Naive thymus-derived CD4-positive, alpha-beta T cell (primary cell): Measurements from ENCODE around the gene CYLD. TPM values are rescaled to one million over a fixed set of nuclear protein-coding genes. Genes with fewer than 3 reads are reported as not detected.
A peak's percentile ranks its signal among the peaks of the same experiment; 100 is the strongest.

Experiments used
- ATAC-seq: fragments of 150-1000 bp; cut with Tn5 transposase; 2 replicates; pipeline ENCODE4 v1.10.0; 2021; ENCODE audit warnings: mild to moderate bottlenecking, moderate library complexity
- CTCF ChIA-PET: fragments of 350-600 bp; sonication (Branson Sonifier 250); formaldehyde crosslinking; loops from one replicate; lab custom pipeline; 2021; ENCODE audit warnings: antibody characterized with exemption; lab: Charles Lee
- POLR2A ChIA-PET: fragments of 350-600 bp; sonication (Branson Sonifier 250); formaldehyde crosslinking; loops from one replicate; lab custom pipeline; 2021; ENCODE audit warnings: antibody characterized with exemption, inconsistent platforms; lab: Charles Lee
- DNase-seq, 9 donors: peaks; one replicate each; pipeline versions ENCODE4 v3.0.0 to v3.0.0-alpha.2; 2020 to 2022; ENCODE audit warnings: mixed read lengths in 1 of 9
- H3K27ac ChIP-seq: one replicate; pipeline ENCODE4 v1.7.0; 2013; ENCODE audit warnings: mild to moderate bottlenecking, low read depth, low read length, moderate library complexity
- H3K27me3 ChIP-seq, 2 donors: one replicate each; pipeline ENCODE4 v1.7.0; 2013; ENCODE audit warnings: low read length in 2 of 2, mild to moderate bottlenecking in 2 of 2, moderate library complexity in 2 of 2; ENCODE audit not compliant: control insufficient read depth in 2 of 2, insufficient read depth in 2 of 2
- H3K36me3 ChIP-seq, 3 experiments: 1 replicate in 2 of 3; 2 replicates in 1 of 3; pipeline ENCODE4 v1.7.0; 2013; ENCODE audit warnings: low read length in 3 of 3, mild to moderate bottlenecking in 3 of 3, moderate library complexity in 1 of 3; ENCODE audit not compliant: insufficient read depth in 3 of 3, control insufficient read depth in 2 of 3
- H3K4me1 ChIP-seq, 2 donors: one replicate each; pipeline ENCODE4 v1.7.0; 2013; ENCODE audit warnings: low read length in 2 of 2, mild to moderate bottlenecking in 2 of 2, moderate library complexity in 1 of 2; ENCODE audit not compliant: control insufficient read depth in 2 of 2, insufficient read depth in 2 of 2
- H3K4me3 ChIP-seq: 2 replicates; pipeline ENCODE4 v1.7.0; 2013; ENCODE audit warnings: mild to moderate bottlenecking, low read length
- H3K9me3 ChIP-seq, 3 experiments: 1 replicate in 2 of 3; 2 replicates in 1 of 3; pipeline ENCODE4 v1.7.0; 2013; ENCODE audit warnings: low read length in 3 of 3; ENCODE audit not compliant: control insufficient read depth in 2 of 3
- H3K27ac Mint-ChIP-seq, 9 donors: one replicate each; pipeline ENCODE4 v1.8.0; 2020 to 2022; ENCODE audit warnings: mixed read lengths in 9 of 9, mild to moderate bottlenecking in 8 of 9, moderate library complexity in 5 of 9, inconsistent platforms in 2 of 9
- H3K27me3 Mint-ChIP-seq, 5 donors: one replicate each; pipeline ENCODE4 v1.8.0; 2021 to 2022; ENCODE audit warnings: mixed read lengths in 5 of 5, mild to moderate bottlenecking in 1 of 5
- H3K36me3 Mint-ChIP-seq, 5 donors: one replicate each; pipeline ENCODE4 v1.8.0; 2020 to 2022; ENCODE audit warnings: mixed read lengths in 5 of 5, mild to moderate bottlenecking in 3 of 5, inconsistent platforms in 1 of 5
- H3K4me1 Mint-ChIP-seq, 7 donors: one replicate each; pipeline ENCODE4 v1.8.0; 2020 to 2022; ENCODE audit warnings: mixed read lengths in 7 of 7, mild to moderate bottlenecking in 3 of 7, inconsistent platforms in 1 of 7
- H3K4me3 Mint-ChIP-seq, 10 donors: one replicate each; pipeline ENCODE4 v1.8.0; 2020 to 2022; ENCODE audit warnings: mild to moderate bottlenecking in 10 of 10, mixed read lengths in 10 of 10, moderate library complexity in 6 of 10, inconsistent platforms in 2 of 10
- H3K9me3 Mint-ChIP-seq, 11 donors: one replicate each; pipeline ENCODE4 v1.8.0; 2020 to 2022; ENCODE audit warnings: mixed read lengths in 11 of 11, mild to moderate bottlenecking in 4 of 11, inconsistent platforms in 1 of 11, moderate library complexity in 1 of 11
- intact Hi-C, 2 donors: fragments of 100-400 bp; cut with micrococcal nuclease; formaldehyde crosslinking; loops; one replicate each; pipeline ENCODE4 v1.15.1; 2023
- polyA plus RNA-seq, 2 donors: library from polyadenylated mRNA; unstranded; fragments of 300-500 nt; fragmentation: Illumina TruSeq; gene quantifications; one replicate each; pipeline ENCODE4 v1.2.3, GENCODE V29; 2021
- total RNA-seq, 6 experiments: library from RNA in 5 of 6; stranded (reverse) in 5 of 6; gene quantifications; 1 replicate in 5 of 6; 2 replicates in 1 of 6; pipeline ENCODE4 v1.2.3 and lab custom pipeline; 2021 to 2026

The CYLD gene
- total and polyA plus RNA-seq, 7 experiments from 2014 or later = 170 to 393 (median 276) TPM

DNA sequence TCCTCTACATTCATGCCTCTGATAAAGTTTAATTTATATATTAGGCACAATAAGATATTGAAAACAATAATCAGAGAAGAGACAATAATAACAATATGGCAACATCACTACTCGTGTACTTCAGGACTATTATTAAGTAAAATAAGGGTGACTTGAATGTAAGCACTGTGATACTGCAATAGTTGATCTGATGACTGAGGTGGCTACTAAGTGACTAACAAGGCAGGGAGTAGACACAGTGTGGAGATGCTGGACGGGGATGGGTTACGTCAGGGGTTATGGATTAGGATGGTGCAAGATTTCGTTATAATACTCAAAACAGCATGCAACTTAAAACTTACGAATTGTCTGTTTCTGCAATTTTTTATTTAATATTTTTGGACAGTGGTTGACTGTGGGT lies 32.5 kb downstream of the CYLD start:
- no peaks in the 10 kb centered on the region for H3K9me3 ChIP-seq
- Mint-ChIP-seq H3K27me3 (no peaks in the 10 kb centered on the region), H3K4me3 (peak overlapping the region in 5 of 10 donors; percentile 5 to 65 (median 17)), H3K36me3 (peaks cover 3 to 52% (median 44%) of the 10 kb centered on the region in 5 donors), H3K27ac (peak overlapping the region in 6 of 9 donors; percentile 24 to 75 (median 60)), H3K4me1 (peaks cover 42 to 92% (median 85%) of the 10 kb centered on the region in 7 donors), H3K9me3 (peaks cover 0 to 5% (median 0%) of the 10 kb centered on the region in 11 donors)
- H3K4me3 ChIP-seq = no peak overlapping the region
- H3K36me3 ChIP-seq = peaks cover 9 to 47% (median 12%) of the 10 kb centered on the region in 3 experiments
- H3K27ac ChIP-seq = no peak overlapping the region
- ATAC-seq (no peak), DNase-seq (no peak)
- intact Hi-C loops = no loop called here
- ChIA-PET POLR2A (no interaction called here), CTCF (no interaction called here)
- H3K27me3 ChIP-seq = no peaks in the 10 kb centered on the region
- H3K4me1 ChIP-seq = peaks cover 5 to 20% of the 10 kb centered on the region in 2 donors

GRCh38 chr16:50774960-50775359 lies 33.1 kb downstream of the CYLD start:
- DNase-seq (no peak), ATAC-seq (no peak)
- Histone ChIP-seq H3K27me3 (no peaks in the 10 kb centered on the region), H3K27ac (no peak overlapping the region), H3K4me3 (no peak overlapping the region), H3K36me3 (peaks cover 12 to 46% (median 15%) of the 10 kb centered on the region in 3 experiments), H3K4me1 (peaks cover 5 to 23% of the 10 kb centered on the region in 2 donors), H3K9me3 (no peaks in the 10 kb centered on the region)
- Mint-ChIP-seq H3K27ac (peak overlapping the region in 5 of 9 donors; percentile 34 to 68 (median 54)), H3K4me1 (peaks cover 39 to 92% (median 85%) of the 10 kb centered on the region in 7 donors), H3K36me3 (peaks cover 9 to 52% (median 45%) of the 10 kb centered on the region in 5 donors), H3K27me3 (no peaks in the 10 kb centered on the region), H3K4me3 (peak overlapping the region in 4 of 10 donors; percentile 14 to 48 (median 35)), H3K9me3 (peaks cover 0 to 3% (median 0%) of the 10 kb centered on the region in 11 donors)
- ChIA-PET CTCF (no interaction called here), POLR2A (no interaction called here)
- intact Hi-C loops = no loop called here

- no peak for ATAC-seq
- H3K27ac Mint-ChIP-seq = peak overlapping the region in 6 of 9 donors; percentile 16 to 68 (median 32)
- peaks cover 38 to 92% (median 85%) of the 10 kb centered on the region in 7 donors for H3K4me1 Mint-ChIP-seq
Measured at GRCh38 chr16:50776037-50776436, 34.2 kb downstream of the CYLD start.

DNA sequence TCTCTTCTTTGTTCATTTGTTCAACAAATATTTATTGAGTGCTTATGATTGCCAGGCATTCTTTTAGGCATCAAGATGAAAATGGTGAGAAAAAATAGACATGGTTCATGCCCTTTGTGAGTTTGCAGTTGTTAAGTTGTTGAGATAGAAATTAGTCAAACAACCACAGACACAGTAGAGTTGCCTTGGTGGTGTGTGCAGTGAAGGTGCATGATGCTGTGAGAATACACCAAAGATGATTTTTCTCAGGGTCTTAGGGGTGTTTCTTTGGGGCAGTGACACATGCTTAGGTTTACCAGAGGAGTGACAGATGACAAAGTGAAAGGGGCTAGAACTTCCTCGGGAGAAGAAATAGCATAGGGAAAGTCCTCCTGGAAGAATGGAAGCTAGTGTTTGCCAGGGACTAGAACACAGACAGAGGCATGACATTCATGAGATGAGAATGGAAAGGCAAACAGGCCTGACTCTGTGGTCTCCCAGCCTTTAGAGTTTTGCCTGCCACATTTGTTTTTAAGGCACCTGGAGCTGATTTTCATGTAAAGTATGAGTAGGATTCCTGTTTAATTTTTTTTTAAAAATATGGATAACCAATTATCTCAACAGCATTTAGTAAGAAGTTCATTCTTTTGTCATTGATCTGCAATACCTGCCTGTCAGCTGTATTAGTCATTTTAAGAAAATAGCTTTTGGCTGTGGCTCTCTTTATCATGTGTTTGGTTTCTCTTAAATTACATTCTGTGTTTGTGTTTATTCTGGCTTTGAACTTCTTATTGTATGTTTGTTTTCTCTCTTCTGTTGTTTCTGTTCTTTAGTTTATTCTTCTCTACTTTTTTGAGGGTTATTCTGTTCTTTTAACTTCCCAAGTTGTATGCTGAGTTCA lies 36.6 kb downstream of the CYLD start:
- no peak overlapping the region for H3K4me3 ChIP-seq
- H3K4me1 Mint-ChIP-seq = peaks cover 35 to 80% (median 71%) of the 10 kb centered on the region in 7 donors
- H3K9me3 ChIP-seq = no peaks in the 10 kb centered on the region
- H3K36me3 ChIP-seq = peaks cover 21 to 57% (median 27%) of the 10 kb centered on the region in 3 experiments
- ChIA-PET CTCF (interaction anchor here (0.6 to 1.0 kb wide), 4 partner anchors 9 to 681 kb away, joined by 3 to 5 read pairs (median 3); no protein-coding TSS in a partner anchor), POLR2A (interaction anchor here (1.0 kb wide), 1 partner anchor 34 kb away, joined by 4 read pairs; no protein-coding TSS in a partner anchor)
- no peak overlapping the region for H3K27ac ChIP-seq
- ATAC-seq = no peak
- H3K4me1 ChIP-seq = peaks cover 5 to 39% of the 10 kb centered on the region in 2 donors
- H3K9me3 Mint-ChIP-seq = peaks cover 0 to 1% (median 0%) of the 10 kb centered on the region in 11 donors
- H3K27me3 Mint-ChIP-seq = no peaks in the 10 kb centered on the region
- intact Hi-C loops = no loop called here
- H3K27ac Mint-ChIP-seq = peak overlapping the region in 7 of 9 donors; percentile 51 to 88 (median 74)
- H3K27me3 ChIP-seq = no peaks in the 10 kb centered on the region
- H3K36me3 Mint-ChIP-seq = peaks cover 16 to 48% (median 42%) of the 10 kb centered on the region in 5 donors
- peak overlapping the region in 3 of 10 donors; percentile 2 to 10 (median 4) for H3K4me3 Mint-ChIP-seq
- DNase-seq = no peak

More at GRCh38 chr16:50776037-50776436, 34.2 kb downstream of the CYLD start:
- H3K36me3 ChIP-seq = peaks cover 16 to 50% (median 21%) of the 10 kb centered on the region in 3 experiments
- no peak for DNase-seq
- peaks cover 0 to 3% (median 0%) of the 10 kb centered on the region in 11 donors for H3K9me3 Mint-ChIP-seq
- H3K4me1 ChIP-seq = peaks cover 5 to 33% of the 10 kb centered on the region in 2 donors
- peak overlapping the region in 2 of 10 donors; percentile 9 to 34 for H3K4me3 Mint-ChIP-seq
- intact Hi-C loops = loop anchor here in 1 of 2 donors (2.0 kb wide), 1 partner anchor 13 kb away; no protein-coding TSS in a partner anchor
- ChIA-PET CTCF (interaction anchor here (1.0 to 1.9 kb wide), 2 partner anchors 30 to 109 kb away, joined by 3 to 12 read pairs; no protein-coding TSS in a partner anchor), POLR2A (interaction anchor here (0.8 to 1.5 kb wide), 3 partner anchors 10 to 35 kb away, joined by 3 to 4 read pairs (median 3); partner anchors contain the start of gene CYLD)
- H3K27ac ChIP-seq = peak overlapping the region; percentile 47
- no peaks in the 10 kb centered on the region for H3K27me3 ChIP-seq
- H3K4me3 ChIP-seq = no peak overlapping the region
- peaks cover 12 to 50% (median 45%) of the 10 kb centered on the region in 5 donors for H3K36me3 Mint-ChIP-seq
- no peaks in the 10 kb centered on the region for H3K27me3 Mint-ChIP-seq
- no peaks in the 10 kb centered on the region for H3K9me3 ChIP-seq

GRCh38 chr16:50781043-50781442 lies 39.2 kb downstream of the CYLD start:
- Histone ChIP-seq H3K9me3 (no peaks in the 10 kb centered on the region), H3K36me3 (peaks cover 34 to 74% (median 50%) of the 10 kb centered on the region in 3 experiments), H3K27me3 (no peaks in the 10 kb centered on the region), H3K4me1 (peaks cover 5 to 29% of the 10 kb centered on the region in 2 donors), H3K27ac (no peak overlapping the region), H3K4me3 (no peak overlapping the region)
- intact Hi-C loops = loop anchor here (1.0 to 5.0 kb wide), 3 partner anchors 11 to 34 kb away; no protein-coding TSS in a partner anchor
- Mint-ChIP-seq H3K27me3 (no peaks in the 10 kb centered on the region), H3K27ac (peak overlapping the region; percentile 63 to 94 (median 88)), H3K4me1 (peaks cover 21 to 71% (median 65%) of the 10 kb centered on the region in 7 donors), H3K9me3 (peaks cover 0 to 1% (median 0%) of the 10 kb centered on the region in 11 donors), H3K36me3 (peaks cover 23 to 63% (median 50%) of the 10 kb centered on the region in 5 donors), H3K4me3 (peak overlapping the region in 9 of 10 donors; percentile 37 to 73 (median 51))
- peak in 3 of 9 donors; percentile 10 to 31 (median 26) for DNase-seq
- POLR2A ChIA-PET = interaction anchor here (0.5 to 1.0 kb wide), 2 partner anchors 24 to 454 kb away, joined by 3 read pairs; no protein-coding TSS in a partner anchor
- CTCF ChIA-PET = interaction anchor here (0.6 to 2.4 kb wide), 8 partner anchors 14 to 568 kb away, joined by 3 to 8 read pairs (median 3); no protein-coding TSS in a partner anchor
- ATAC-seq = peak; percentile 77
